ENCODE results near the gene DHX15.

The DHX15 gene

DNA sequence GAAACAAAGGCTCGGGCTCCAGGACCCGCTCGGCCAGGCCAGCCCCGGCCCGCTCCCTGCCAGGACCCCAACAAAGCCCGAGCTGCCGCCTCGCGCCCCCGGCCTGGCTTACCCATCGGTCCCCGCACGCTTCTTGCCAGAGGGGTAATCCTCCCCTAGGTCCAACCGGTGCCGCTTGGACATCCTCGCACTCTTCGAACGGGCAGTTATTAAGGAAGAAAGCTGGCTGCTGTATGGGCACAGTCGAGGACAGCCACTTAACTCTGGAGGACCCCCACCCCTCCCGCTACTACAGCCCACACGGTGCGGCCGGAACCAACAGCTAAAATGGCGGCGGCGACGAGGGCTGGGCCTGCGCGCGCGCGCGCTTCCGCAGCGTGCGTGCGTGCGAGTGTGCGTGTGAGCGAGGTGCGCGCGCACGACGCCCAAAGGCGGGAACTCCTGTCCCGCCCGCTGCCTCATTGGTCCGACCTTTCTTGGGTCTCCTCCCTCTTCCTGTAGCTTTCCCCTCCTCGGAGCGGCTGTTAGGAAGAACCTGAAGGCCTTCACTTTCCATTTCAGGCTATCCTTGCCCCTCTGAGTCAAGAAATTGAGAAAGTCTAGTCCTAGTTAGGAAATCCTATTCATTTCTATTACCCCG is at the start of gene DHX15:
Gene DHX15 (minus strand): TSS at position 344 of the 640 bp plus-strand sequence. CDS start 161 bp downstream, at position 183.
- TF ChIP-seq, protein P1, sequence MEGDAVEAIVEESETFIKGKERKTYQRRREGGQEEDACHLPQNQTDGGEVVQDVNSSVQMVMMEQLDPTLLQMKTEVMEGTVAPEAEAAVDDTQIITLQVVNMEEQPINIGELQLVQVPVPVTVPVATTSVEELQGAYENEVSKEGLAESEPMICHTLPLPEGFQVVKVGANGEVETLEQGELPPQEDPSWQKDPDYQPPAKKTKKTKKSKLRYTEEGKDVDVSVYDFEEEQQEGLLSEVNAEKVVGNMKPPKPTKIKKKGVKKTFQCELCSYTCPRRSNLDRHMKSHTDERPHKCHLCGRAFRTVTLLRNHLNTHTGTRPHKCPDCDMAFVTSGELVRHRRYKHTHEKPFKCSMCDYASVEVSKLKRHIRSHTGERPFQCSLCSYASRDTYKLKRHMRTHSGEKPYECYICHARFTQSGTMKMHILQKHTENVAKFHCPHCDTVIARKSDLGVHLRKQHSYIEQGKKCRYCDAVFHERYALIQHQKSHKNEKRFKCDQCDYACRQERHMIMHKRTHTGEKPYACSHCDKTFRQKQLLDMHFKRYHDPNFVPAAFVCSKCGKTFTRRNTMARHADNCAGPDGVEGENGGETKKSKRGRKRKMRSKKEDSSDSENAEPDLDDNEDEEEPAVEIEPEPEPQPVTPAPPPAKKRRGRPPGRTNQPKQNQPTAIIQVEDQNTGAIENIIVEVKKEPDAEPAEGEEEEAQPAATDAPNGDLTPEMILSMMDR (IDR thresholded peaks at IDR 0.05; ENCODE audit: low read depth, low read length): no peak
- DNase-seq (ENCODE audit: extremely low read depth, low read depth): peak; percentile 94

- DNase-seq (ENCODE audit: extremely low read depth, low read depth): no peak
Measured at GRCh38 chr4:24632011-24632410, 47.7 kb upstream of the DHX15 start.

GRCh38 chr4:24630937-24631336 is 46.6 kb upstream of the DHX15 start:
- DNase-seq (ENCODE audit: extremely low read depth, low read depth): no peak
- TF ChIP-seq, protein P1 (IDR thresholded peaks at IDR 0.05; ENCODE audit: low read depth, low read length): no peak

More at GRCh38 chr4:24632011-24632410, 47.7 kb upstream of the DHX15 start:
- TF ChIP-seq, protein P1 (IDR thresholded peaks at IDR 0.05; ENCODE audit: low read depth, low read length): no peak

- TF ChIP-seq, protein P1 (IDR thresholded peaks at IDR 0.05; ENCODE audit: low read depth, low read length): no peak
Measured at GRCh38 chr4:24625091-24625490, 40.7 kb upstream of the DHX15 start.

GRCh38 chr4:24624381-24624780 is 40.0 kb upstream of the DHX15 start:
- TF ChIP-seq, protein P1 (IDR thresholded peaks at IDR 0.05; ENCODE audit: low read depth, low read length): no peak
- no peak for DNase-seq (ENCODE audit: extremely low read depth, low read depth)

More at GRCh38 chr4:24625091-24625490, 40.7 kb upstream of the DHX15 start:
- no peak for DNase-seq (ENCODE audit: extremely low read depth, low read depth)

GRCh38 chr4:24622146-24622834 is 37.9 kb upstream of the DHX15 start:
- DNase-seq (ENCODE audit: extremely low read depth, low read depth): no peak
- TF ChIP-seq, protein P1 (IDR thresholded peaks at IDR 0.05; ENCODE audit: low read depth, low read length): no peak

GRCh38 chr4:24615977-24616376 is 31.6 kb upstream of the DHX15 start:
- no peak for DNase-seq (ENCODE audit: extremely low read depth, low read depth)
- TF ChIP-seq, protein P1 (IDR thresholded peaks at IDR 0.05; ENCODE audit: low read depth, low read length): no peak
